OCI-LY1 (cell line): ENCODE measurements around the gene HYDIN.

Experiments used
- H2AFZ ChIP-seq: fragments of 200-600 bp; sonication (generic), shearing (Covaris generic); 2 replicates; pipeline ENCODE4 v1.6.0; 2014; ENCODE audit warnings: antibody characterized with exemption, mild to moderate bottlenecking, low read length
- H3F3A ChIP-seq: fragments of 200-600 bp; sonication (generic), shearing (Covaris generic); 2 replicates; pipeline ENCODE4 v1.6.0; 2014; ENCODE audit warnings: mild to moderate bottlenecking, antibody characterized with exemption, low read length, moderate library complexity; ENCODE audit not compliant: insufficient read depth
- H3K27ac ChIP-seq: fragments of 200-600 bp; sonication (generic); 2 replicates; pipeline ENCODE4 v1.5.1; 2014; ENCODE audit warnings: low read length, mixed run types, mild to moderate bottlenecking, low read depth; ENCODE audit not compliant: poor library complexity, severe bottlenecking
- H3K27me3 ChIP-seq: fragments of 200-600 bp; sonication (generic); 2 replicates; pipeline ENCODE4 v1.6.0; 2014; ENCODE audit warnings: antibody characterized with exemption, mild to moderate bottlenecking, low read length, moderate library complexity; ENCODE audit not compliant: insufficient read depth
- H3K36me3 ChIP-seq: fragments of 200-600 bp; sonication (generic); 2 replicates; pipeline ENCODE4 v1.6.1; 2014; ENCODE audit warnings: mild to moderate bottlenecking, antibody characterized with exemption, low read length, moderate library complexity, mixed read lengths; ENCODE audit not compliant: insufficient read depth
- H3K4me1 ChIP-seq: fragments of 200-600 bp; sonication (generic); 2 replicates; pipeline ENCODE4 v1.5.1; 2014; ENCODE audit warnings: mild to moderate bottlenecking, low read length, moderate library complexity; ENCODE audit not compliant: insufficient read depth, severe bottlenecking
- H3K4me2 ChIP-seq: fragments of 200-600 bp; sonication (generic), shearing (Covaris generic); 2 replicates; pipeline ENCODE4 v1.6.1; 2014; ENCODE audit warnings: low read length
- H3K4me3 ChIP-seq: fragments of 200-600 bp; sonication (generic); 2 replicates; pipeline ENCODE4 v1.5.1; 2014; ENCODE audit warnings: low read length, low read depth, mild to moderate bottlenecking, mixed read lengths; ENCODE audit not compliant: poor library complexity, severe bottlenecking
- H3K79me2 ChIP-seq: fragments of 200-600 bp; shearing (Covaris generic); 2 replicates; pipeline ENCODE4 v1.6.1; 2016; ENCODE audit warnings: mixed run types, low read length, mixed read lengths; ENCODE audit not compliant: insufficient read depth
- H3K9ac ChIP-seq: fragments of 200-600 bp; sonication (generic), shearing (Covaris generic); 2 replicates; pipeline ENCODE4 v1.6.1; 2014; ENCODE audit warnings: mild to moderate bottlenecking, low read length, mixed read lengths
- H3K9me2 ChIP-seq: fragments of 200-600 bp; sonication (generic), shearing (Covaris generic); 2 replicates; pipeline ENCODE4 v1.6.1; 2014; ENCODE audit warnings: low read depth, mild to moderate bottlenecking, low read length, mixed read lengths
- H3K9me3 ChIP-seq: fragments of 200-600 bp; shearing (Covaris generic); 2 replicates; pipeline ENCODE4 v1.6.1; 2014; ENCODE audit warnings: low read length, mixed read lengths
- H4K20me1 ChIP-seq: fragments of 200-600 bp; sonication (generic), shearing (Covaris generic); 2 replicates; pipeline ENCODE4 v1.6.0; 2016; ENCODE audit warnings: mild to moderate bottlenecking, low read length; ENCODE audit not compliant: insufficient read depth
- CTCF ChIP-seq: fragments of 200-600 bp; sonication (generic), shearing (Covaris generic); IDR thresholded peaks from 2 replicates; pipeline ENCODE4 v1.5.1; 2017; ENCODE audit warnings: mild to moderate bottlenecking, antibody characterized with exemption, low read length, moderate library complexity, mixed read lengths
- EZH2 ChIP-seq: fragments of 200-600 bp; sonication (generic), shearing (Covaris generic); IDR thresholded peaks from 2 replicates; pipeline ENCODE4 v1.8.0; 2017; ENCODE audit warnings: borderline replicate concordance, mixed run types, mild to moderate bottlenecking, antibody characterized with exemption, low read length, moderate library complexity, mixed read lengths

The HYDIN gene

GRCh38 chr16:70803319-70803718 is 427.2 kb downstream of the HYDIN start:
- no peak overlapping the region for H3K27ac ChIP-seq
- no peaks in the 10 kb centered on the region for H3F3A ChIP-seq
- no peaks in the 10 kb centered on the region for H3K9me3 ChIP-seq
- H3K27me3 ChIP-seq = no peaks in the 10 kb centered on the region
- TF ChIP-seq CTCF = no peak
- no peak for TF ChIP-seq EZH2
- no peak overlapping the region for H3K4me3 ChIP-seq
- H3K4me2 ChIP-seq = no peak overlapping the region
- no peaks in the 10 kb centered on the region for H4K20me1 ChIP-seq
- peaks cover 23% of the 10 kb centered on the region for H3K4me1 ChIP-seq
- H3K9me2 ChIP-seq = no peaks in the 10 kb centered on the region
- no peak overlapping the region for H3K9ac ChIP-seq
- H3K36me3 ChIP-seq = peaks cover 6% of the 10 kb centered on the region; the same call in 1 of the 2 replicates
- peaks cover 17% of the 10 kb centered on the region for H3K79me2 ChIP-seq
- no peak overlapping the region for H2AFZ ChIP-seq

- peaks cover 17% of the 10 kb centered on the region for H3K79me2 ChIP-seq
- no peak overlapping the region for H2AFZ ChIP-seq
- TF ChIP-seq CTCF (no peak), EZH2 (no peak)
- H3K36me3 ChIP-seq = peaks cover 8% of the 10 kb centered on the region; the same call in 1 of the 2 replicates
- H3K9me2 ChIP-seq = no peaks in the 10 kb centered on the region
- peak overlapping the region; percentile 97 for H3K4me2 ChIP-seq
- no peaks in the 10 kb centered on the region for H3K27me3 ChIP-seq
- H3K4me1 ChIP-seq = peaks cover 23% of the 10 kb centered on the region
- H3K27ac ChIP-seq = no peak overlapping the region
- no peak overlapping the region for H3K9ac ChIP-seq
- no peaks in the 10 kb centered on the region for H3F3A ChIP-seq
- H3K9me3 ChIP-seq = no peaks in the 10 kb centered on the region
- H3K4me3 ChIP-seq = peak overlapping the region; percentile 91
- H4K20me1 ChIP-seq = no peaks in the 10 kb centered on the region
Observed at GRCh38 chr16:70801611-70802010, 428.9 kb downstream of the HYDIN start.

GRCh38 chr16:70800781-70801480 is 429.6 kb downstream of the HYDIN start, which contains the start of gene VAC14:
VAC14 (minus strand) TSS chr16:70801158; CDS start chr16:70800900, 258 bp downstream.
- Histone ChIP-seq H3K4me1 (peaks cover 26% of the 10 kb centered on the region), H3K79me2 (peaks cover 17% of the 10 kb centered on the region), H3K36me3 (peaks cover 8% of the 10 kb centered on the region; the same call in 1 of the 2 replicates), H3K4me3 (peak within 1 kb of the TSS; percentile 91), H3K9me3 (no peaks in the 10 kb centered on the region), H3F3A (no peaks in the 10 kb centered on the region), H3K27ac (no peak within 1 kb of the TSS), H4K20me1 (no peaks in the 10 kb centered on the region), H3K27me3 (no peaks in the 10 kb centered on the region), H3K9ac (peak within 1 kb of the TSS; percentile 82), H3K4me2 (peak within 1 kb of the TSS; percentile 97), H2AFZ (no peak within 1 kb of the TSS), H3K9me2 (no peaks in the 10 kb centered on the region)
- TF ChIP-seq EZH2 = no peak
- no peak for TF ChIP-seq CTCF
